ENCODE measurements around the gene TP73. TPM values are rescaled to one million over a fixed set of nuclear protein-coding genes. Genes with fewer than 3 reads are reported as not detected.

Gene TP73
- total RNA-seq, 2 donors from 2014 or later: not detected

DNA sequence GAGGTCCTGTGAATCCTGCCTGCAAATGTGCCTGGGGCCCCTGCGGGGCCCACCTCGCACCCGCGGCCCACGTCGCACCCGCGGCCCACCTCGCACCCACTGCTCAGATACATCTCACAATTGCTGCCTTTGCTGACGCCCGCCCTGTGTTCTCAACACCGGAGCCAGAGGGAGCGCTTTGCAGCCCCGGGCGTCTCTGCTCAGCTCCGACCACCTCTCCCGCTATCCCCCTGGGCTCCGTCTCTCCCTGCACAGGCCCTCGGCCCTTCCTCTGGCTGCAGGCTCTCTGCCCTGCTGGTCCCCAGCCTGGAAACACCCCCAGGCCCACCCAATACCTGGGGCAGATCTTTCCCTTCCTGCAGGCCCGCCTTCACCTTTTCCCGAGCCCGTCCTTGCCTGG is 44.8 kb downstream of the TP73 start:
- no peak overlapping the region for H3K27ac ChIP-seq
- H3K4me3 ChIP-seq: no peak overlapping the region
- peaks cover 0 to 5% of the 10 kb centered on the region in 2 donors for H3K4me1 ChIP-seq (ENCODE audit: control insufficient read depth in 1 of 2, low read depth in 2 of 2)
- DNase-seq (ENCODE audit: low spot score) (no peak), ATAC-seq (ENCODE audit: insufficient number of reproducible peaks, low FRiP score, low read depth) (no peak)
- TF ChIP-seq, protein P1, sequence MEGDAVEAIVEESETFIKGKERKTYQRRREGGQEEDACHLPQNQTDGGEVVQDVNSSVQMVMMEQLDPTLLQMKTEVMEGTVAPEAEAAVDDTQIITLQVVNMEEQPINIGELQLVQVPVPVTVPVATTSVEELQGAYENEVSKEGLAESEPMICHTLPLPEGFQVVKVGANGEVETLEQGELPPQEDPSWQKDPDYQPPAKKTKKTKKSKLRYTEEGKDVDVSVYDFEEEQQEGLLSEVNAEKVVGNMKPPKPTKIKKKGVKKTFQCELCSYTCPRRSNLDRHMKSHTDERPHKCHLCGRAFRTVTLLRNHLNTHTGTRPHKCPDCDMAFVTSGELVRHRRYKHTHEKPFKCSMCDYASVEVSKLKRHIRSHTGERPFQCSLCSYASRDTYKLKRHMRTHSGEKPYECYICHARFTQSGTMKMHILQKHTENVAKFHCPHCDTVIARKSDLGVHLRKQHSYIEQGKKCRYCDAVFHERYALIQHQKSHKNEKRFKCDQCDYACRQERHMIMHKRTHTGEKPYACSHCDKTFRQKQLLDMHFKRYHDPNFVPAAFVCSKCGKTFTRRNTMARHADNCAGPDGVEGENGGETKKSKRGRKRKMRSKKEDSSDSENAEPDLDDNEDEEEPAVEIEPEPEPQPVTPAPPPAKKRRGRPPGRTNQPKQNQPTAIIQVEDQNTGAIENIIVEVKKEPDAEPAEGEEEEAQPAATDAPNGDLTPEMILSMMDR (IDR thresholded peaks at IDR 0.05): no peak
- no peaks in the 10 kb centered on the region for H3K36me3 ChIP-seq
- no peaks in the 10 kb centered on the region for H3K9me3 ChIP-seq
- no peaks in the 10 kb centered on the region for H3K27me3 ChIP-seq (replicated peaks; ENCODE audit: insufficient read depth)

DNA sequence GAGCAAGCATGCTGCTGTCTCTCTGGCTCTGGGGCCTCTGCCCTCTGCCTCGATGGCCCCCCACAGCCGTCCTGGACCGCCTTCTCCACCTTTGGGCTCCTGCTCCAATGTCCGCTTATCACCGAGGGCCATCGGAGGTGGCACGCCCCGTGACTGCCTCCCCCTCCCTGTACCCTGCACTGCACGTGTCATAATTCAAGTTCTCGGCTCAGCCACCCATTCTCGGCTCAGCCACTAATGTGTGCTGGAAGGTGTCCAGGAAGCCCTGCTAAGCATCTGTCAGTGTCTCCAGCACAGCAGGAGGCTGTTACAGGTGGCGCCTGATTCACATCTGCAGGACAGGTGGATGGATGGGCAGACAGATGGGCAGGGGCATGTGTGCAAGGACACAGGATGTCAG is 45.5 kb downstream of the TP73 start:
- Histone ChIP-seq H3K27ac (no peak overlapping the region), H3K36me3 (no peaks in the 10 kb centered on the region), H3K4me1 (ENCODE audit: control insufficient read depth in 1 of 2, low read depth in 2 of 2) (peaks cover 0 to 5% of the 10 kb centered on the region in 2 donors), H3K9me3 (no peaks in the 10 kb centered on the region), H3K4me3 (no peak overlapping the region), H3K27me3 (replicated peaks; ENCODE audit: insufficient read depth) (no peaks in the 10 kb centered on the region)
- ATAC-seq (ENCODE audit: insufficient number of reproducible peaks, low FRiP score, low read depth) (no peak), DNase-seq (ENCODE audit: low spot score) (no peak)
- TF ChIP-seq, protein P1 (IDR thresholded peaks at IDR 0.05): no peak

GRCh38 chr1:3698660-3699408 is 46.5 kb downstream of the TP73 start:
- H3K9me3 ChIP-seq: no peaks in the 10 kb centered on the region
- ATAC-seq (ENCODE audit: insufficient number of reproducible peaks, low FRiP score, low read depth) (no peak), DNase-seq (ENCODE audit: low spot score) (no peak)
- TF ChIP-seq, protein P1 (IDR thresholded peaks at IDR 0.05): no peak
- H3K4me3 ChIP-seq: no peak overlapping the region
- no peaks in the 10 kb centered on the region for H3K27me3 ChIP-seq (replicated peaks; ENCODE audit: insufficient read depth)
- H3K36me3 ChIP-seq: no peaks in the 10 kb centered on the region
- H3K4me1 ChIP-seq (ENCODE audit: control insufficient read depth in 1 of 2, low read depth in 2 of 2): peaks cover 0 to 5% of the 10 kb centered on the region in 2 donors
- no peak overlapping the region for H3K27ac ChIP-seq

- no peak overlapping the region for H3K27ac ChIP-seq
- DNase-seq (ENCODE audit: low spot score) (no peak), ATAC-seq (ENCODE audit: insufficient number of reproducible peaks, low FRiP score, low read depth) (no peak)
- TF ChIP-seq, protein P1 (IDR thresholded peaks at IDR 0.05): no peak
- H3K4me1 ChIP-seq (ENCODE audit: control insufficient read depth in 1 of 2, low read depth in 2 of 2): peaks cover 0 to 5% of the 10 kb centered on the region in 2 donors
- no peak overlapping the region for H3K4me3 ChIP-seq
- no peaks in the 10 kb centered on the region for H3K36me3 ChIP-seq
- H3K27me3 ChIP-seq (replicated peaks; ENCODE audit: insufficient read depth): no peaks in the 10 kb centered on the region
- H3K9me3 ChIP-seq: no peaks in the 10 kb centered on the region
Measured at GRCh38 chr1:3699596-3699995, 47.3 kb downstream of the TP73 start.

GRCh38 chr1:3700631-3701030 is 48.3 kb downstream of the TP73 start:
- TF ChIP-seq, protein P1 (IDR thresholded peaks at IDR 0.05): no peak
- Histone ChIP-seq H3K27ac (no peak overlapping the region), H3K27me3 (replicated peaks; ENCODE audit: insufficient read depth) (no peaks in the 10 kb centered on the region), H3K4me3 (no peak overlapping the region), H3K4me1 (ENCODE audit: control insufficient read depth in 1 of 2, low read depth in 2 of 2) (peaks cover 0 to 4% of the 10 kb centered on the region in 2 donors), H3K9me3 (no peaks in the 10 kb centered on the region), H3K36me3 (no peaks in the 10 kb centered on the region)
- DNase-seq (ENCODE audit: low spot score) (no peak), ATAC-seq (ENCODE audit: insufficient number of reproducible peaks, low FRiP score, low read depth) (no peak)

All from thoracic aorta (tissue), 2 donors.